Loucy (cell line): Measurements from ENCODE around the gene CWH43.
"Not testable (repeated sequence)": the region's sequence is repeated elsewhere in the genome, so short reads cannot be mapped to it uniquely, and the experiment has no call there.

Source experiments
- EZH2phosphoT487 ChIP-seq: fragments of 200-600 bp; IDR thresholded peaks from 2 replicates; pipeline ENCODE4 v1.6.1; 2018; ENCODE audit warnings: antibody characterized with exemption, mild to moderate bottlenecking, moderate library complexity, borderline replicate concordance
- TF ChIP-seq, protein P1 (sequence below): fragments of 200-600 bp; sonication (generic); conservative IDR thresholded peaks from 2 replicates; pipeline ENCODE4 v1.5.1; 2014; ENCODE audit warnings: mild to moderate bottlenecking, antibody characterized with exemption, low read length

- TF ChIP-seq, protein P1, sequence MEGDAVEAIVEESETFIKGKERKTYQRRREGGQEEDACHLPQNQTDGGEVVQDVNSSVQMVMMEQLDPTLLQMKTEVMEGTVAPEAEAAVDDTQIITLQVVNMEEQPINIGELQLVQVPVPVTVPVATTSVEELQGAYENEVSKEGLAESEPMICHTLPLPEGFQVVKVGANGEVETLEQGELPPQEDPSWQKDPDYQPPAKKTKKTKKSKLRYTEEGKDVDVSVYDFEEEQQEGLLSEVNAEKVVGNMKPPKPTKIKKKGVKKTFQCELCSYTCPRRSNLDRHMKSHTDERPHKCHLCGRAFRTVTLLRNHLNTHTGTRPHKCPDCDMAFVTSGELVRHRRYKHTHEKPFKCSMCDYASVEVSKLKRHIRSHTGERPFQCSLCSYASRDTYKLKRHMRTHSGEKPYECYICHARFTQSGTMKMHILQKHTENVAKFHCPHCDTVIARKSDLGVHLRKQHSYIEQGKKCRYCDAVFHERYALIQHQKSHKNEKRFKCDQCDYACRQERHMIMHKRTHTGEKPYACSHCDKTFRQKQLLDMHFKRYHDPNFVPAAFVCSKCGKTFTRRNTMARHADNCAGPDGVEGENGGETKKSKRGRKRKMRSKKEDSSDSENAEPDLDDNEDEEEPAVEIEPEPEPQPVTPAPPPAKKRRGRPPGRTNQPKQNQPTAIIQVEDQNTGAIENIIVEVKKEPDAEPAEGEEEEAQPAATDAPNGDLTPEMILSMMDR: not testable (repeated sequence)
- TF ChIP-seq EZH2phosphoT487: not testable (repeated sequence)
Observed at GRCh38 chr4:49072196-49072595, 86.1 kb downstream of the CWH43 start.
